Fibroblast of villous mesenchyme (primary cell): ENCODE results near the gene TMEM63C. TPM values are rescaled to one million over a fixed set of nuclear protein-coding genes. Genes with fewer than 3 reads are reported as not detected.

Experiments used
- DNase-seq: peaks from one replicate; pipeline ENCODE4 v3.0.0-alpha.2; 2010; ENCODE audit warnings: low read depth
- H3K4me3 ChIP-seq: 2 replicates; pipeline ENCODE4 v1.5.1; 2011; ENCODE audit warnings: low read depth, mild to moderate bottlenecking, low read length
- total RNA-seq: library from RNA; depleted of rRNA; stranded (reverse); fragments of >200 nt; gene quantifications from 2 replicates; pipeline ENCODE4 v1.2.3, GENCODE V29; 2012
- TF ChIP-seq, protein P1 (sequence below): IDR thresholded peaks from 2 replicates; pipeline ENCODE4 v1.5.1; 2012; ENCODE audit warnings: low read depth, mild to moderate bottlenecking, low read length; ENCODE audit not compliant: insufficient read depth

The TMEM63C gene
- total RNA-seq, 1 donor, result under 0.01 TPM

DNA sequence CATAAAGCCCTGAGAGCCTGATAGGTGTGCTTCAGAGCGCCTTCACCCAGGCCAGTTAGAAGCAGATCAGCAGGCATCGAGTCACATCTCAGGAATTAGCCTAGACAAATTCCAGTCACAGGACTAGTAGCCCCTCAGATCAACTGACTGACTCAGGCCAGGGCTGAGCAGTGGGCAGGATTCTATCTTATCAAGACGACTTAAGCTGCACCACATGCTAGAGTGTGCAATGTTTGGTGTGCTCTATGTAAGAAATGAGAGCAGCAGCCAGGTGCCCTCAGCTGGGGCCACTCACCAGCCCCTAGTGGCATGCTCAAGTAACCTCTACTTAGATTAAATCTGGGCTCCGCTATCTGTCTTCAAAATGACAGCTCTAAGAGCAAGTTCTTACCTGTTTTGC, 109.1 kb downstream of the TMEM63C start:
- TF ChIP-seq, protein P1, sequence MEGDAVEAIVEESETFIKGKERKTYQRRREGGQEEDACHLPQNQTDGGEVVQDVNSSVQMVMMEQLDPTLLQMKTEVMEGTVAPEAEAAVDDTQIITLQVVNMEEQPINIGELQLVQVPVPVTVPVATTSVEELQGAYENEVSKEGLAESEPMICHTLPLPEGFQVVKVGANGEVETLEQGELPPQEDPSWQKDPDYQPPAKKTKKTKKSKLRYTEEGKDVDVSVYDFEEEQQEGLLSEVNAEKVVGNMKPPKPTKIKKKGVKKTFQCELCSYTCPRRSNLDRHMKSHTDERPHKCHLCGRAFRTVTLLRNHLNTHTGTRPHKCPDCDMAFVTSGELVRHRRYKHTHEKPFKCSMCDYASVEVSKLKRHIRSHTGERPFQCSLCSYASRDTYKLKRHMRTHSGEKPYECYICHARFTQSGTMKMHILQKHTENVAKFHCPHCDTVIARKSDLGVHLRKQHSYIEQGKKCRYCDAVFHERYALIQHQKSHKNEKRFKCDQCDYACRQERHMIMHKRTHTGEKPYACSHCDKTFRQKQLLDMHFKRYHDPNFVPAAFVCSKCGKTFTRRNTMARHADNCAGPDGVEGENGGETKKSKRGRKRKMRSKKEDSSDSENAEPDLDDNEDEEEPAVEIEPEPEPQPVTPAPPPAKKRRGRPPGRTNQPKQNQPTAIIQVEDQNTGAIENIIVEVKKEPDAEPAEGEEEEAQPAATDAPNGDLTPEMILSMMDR, result no peak
- DNase-seq, result peak; percentile 39
- no peak overlapping the region for H3K4me3 ChIP-seq

DNA sequence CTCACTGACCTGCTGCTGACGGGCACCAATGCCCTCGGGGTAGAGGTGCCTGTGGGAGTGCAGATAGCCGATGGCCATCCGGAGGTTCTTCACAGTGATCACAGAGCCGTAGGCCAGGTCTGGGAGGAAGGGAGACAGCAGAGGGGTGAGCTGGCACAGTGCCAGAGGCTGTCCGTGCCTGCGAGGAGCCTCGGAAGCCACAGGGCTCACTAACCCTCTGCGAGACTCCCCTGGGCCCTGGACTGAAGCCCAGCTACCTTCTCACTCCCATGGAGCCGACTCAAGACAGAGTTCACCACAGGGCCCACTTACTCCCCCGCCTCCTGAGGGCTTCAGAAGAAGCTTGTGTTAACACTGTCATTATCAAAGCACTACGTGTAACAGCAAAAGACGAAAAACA, 114.6 kb downstream of the TMEM63C start:
- H3K4me3 ChIP-seq, result no peak overlapping the region
- DNase-seq, result no peak
- TF ChIP-seq, protein P1, result no peak

DNA sequence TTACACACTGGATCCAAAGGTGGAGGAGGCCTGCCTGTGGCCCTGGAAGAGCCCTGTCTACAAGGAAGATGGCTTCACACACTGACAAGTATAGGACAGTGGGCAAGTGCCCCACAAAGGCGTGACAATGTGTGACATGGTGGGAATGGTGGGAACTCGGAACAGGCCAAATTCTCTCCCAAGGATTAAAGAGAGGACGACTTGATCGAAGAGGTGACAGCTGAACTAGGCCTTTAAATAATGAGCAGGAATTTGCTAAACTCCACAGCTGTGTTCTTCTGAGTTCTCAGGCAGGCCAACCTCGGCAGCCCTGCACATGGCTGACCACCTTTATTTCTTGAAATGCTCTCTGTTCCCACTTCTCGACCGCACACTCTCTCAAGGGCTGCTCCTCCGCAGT, 115.3 kb downstream of the TMEM63C start:
- DNase-seq, result no peak
- H3K4me3 ChIP-seq, result no peak overlapping the region
- TF ChIP-seq, protein P1, result no peak

DNA sequence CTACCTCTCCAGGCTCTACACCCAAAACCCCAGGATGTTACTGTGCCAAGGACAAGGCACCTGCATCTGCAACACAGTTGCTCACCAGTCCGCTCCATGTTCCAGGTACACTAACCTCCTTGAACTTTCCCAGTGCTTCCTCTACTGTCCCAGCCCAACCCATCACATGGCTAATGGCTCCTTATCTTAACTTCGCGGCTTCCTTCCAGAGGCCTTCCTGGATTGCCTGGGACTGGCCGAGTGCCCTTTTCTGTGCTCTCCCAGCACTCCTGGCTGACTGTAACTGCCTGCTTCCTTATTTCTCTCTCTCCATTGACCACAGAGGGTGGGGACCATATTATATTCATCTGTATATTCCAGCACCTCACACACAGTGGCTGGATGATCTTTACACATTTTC, 118.2 kb downstream of the TMEM63C start:
- no peak overlapping the region for H3K4me3 ChIP-seq
- DNase-seq, result no peak
- TF ChIP-seq, protein P1, result no peak

DNA sequence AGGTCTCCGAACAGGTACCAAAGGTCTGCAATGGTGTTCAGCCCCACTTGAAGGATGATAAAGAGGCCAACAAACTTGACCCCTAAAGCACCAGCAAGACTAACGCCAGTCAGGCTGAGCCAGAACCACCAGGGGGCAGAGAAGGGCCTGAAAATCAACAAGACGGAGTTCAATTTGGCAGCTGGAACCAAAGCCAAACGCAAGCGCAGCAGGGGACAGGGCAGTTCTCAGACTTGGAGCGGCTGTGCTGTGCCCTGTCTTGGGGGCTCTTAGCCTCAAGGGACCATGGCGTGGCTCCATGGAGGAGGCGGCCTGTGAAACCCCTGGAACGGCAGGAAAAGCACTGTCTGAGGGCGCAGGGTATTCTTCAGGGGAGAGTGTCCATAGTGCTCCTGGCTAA, 119.5 kb downstream of the TMEM63C start:
- TF ChIP-seq, protein P1, result peak; percentile 96
- DNase-seq, result peak; percentile 91
- no peak overlapping the region for H3K4me3 ChIP-seq

DNA sequence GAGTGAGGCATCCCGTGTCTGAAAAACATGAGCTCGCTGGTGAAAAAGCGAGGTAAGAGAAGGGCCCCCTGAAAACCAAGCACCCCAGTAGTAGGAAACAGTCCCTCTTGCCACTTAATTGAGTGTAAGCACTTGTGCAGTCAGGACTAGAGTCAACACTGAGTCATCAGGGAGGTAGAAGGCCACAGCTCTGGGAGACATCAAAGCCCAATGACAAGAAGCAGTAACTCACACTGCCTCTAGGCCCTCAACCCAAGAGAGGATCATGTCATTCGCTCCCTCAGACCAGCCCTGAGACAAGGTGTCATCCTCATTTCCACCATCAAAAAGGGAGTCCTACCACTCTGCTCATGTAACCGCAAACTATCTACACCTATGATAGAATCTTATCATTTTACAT, 121.3 kb downstream of the TMEM63C start:
- TF ChIP-seq, protein P1, result no peak
- DNase-seq, result peak; percentile 85
- H3K4me3 ChIP-seq, result no peak overlapping the region

DNA sequence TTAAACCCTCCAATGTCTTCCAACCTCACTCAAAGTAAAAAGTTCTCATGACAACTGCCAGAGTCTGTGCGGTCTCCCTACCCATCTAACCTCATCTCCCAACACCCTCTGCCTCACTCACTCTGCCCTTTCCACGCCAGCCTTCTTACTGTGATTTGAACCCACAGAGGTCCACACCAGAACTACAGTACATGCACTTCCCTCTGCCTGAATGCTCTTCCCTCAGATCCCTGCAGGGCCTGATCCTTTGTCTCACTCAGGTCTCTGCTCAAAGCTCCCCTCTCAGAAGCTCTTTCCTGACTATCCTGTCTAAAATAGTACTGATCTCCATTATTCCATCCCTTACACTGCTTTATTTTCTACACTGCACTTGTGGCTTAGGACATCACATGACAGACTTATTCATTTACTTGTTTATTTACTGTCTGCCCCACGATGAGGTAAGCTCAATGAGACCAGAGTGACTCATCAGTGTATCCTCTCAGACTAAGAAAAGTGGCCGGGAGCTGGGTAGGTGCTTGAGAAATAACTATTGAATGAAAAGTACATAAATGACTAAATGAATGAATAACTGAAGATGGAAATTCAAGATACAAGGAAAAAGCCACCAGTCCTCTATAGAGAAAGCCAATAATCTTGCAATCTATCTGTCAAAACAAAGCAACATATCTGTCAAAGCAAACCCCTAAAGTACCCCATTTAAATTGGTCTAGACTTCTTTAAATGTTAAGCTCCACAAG, 122.0 kb downstream of the TMEM63C start:
- no peak overlapping the region for H3K4me3 ChIP-seq
- DNase-seq, result peak; percentile 97
- TF ChIP-seq, protein P1, result no peak
